Adrenal gland (tissue), 12 donors: ENCODE measurements around the gene PIP4K2B. TPM values are rescaled to one million over a fixed set of nuclear protein-coding genes. Genes with fewer than 3 reads are reported as not detected.
A peak's percentile ranks its signal among the peaks of the same experiment; 100 is the strongest.

Experiments used
- DNase-seq, 7 donors: peaks; one replicate each; pipeline ENCODE4 v3.0.0-alpha.2; 2019 to 2020
- H3K27ac ChIP-seq, 5 donors: fragments of 200-600 bp; sonication (generic) in 4 of 5; 1 replicate in 3 of 5; 2 replicates in 2 of 5; pipeline versions ENCODE4 v1.5.1 to v1.8.0; 2016 to 2020; ENCODE audit warnings: mild to moderate bottlenecking in 1 of 5
- H3K27me3 ChIP-seq: fragments of 200-600 bp; 2 replicates; pipeline ENCODE4 v1.8.0; 2021
- H3K36me3 ChIP-seq, 2 donors: fragments of 200-600 bp; replicated peaks in 1 of 2; 1 replicate in 1 of 2; 2 replicates in 1 of 2; pipeline versions ENCODE4 v1.5.1 to v1.8.0; 2018 to 2022
- H3K4me1 ChIP-seq, 2 donors: fragments of 200-600 bp; replicated peaks in 1 of 2; 1 replicate in 1 of 2; 2 replicates in 1 of 2; pipeline versions ENCODE4 v1.5.1 to v1.8.0; 2018 to 2021
- H3K4me3 ChIP-seq, 4 donors: fragments of 200-600 bp; sonication (generic) in 3 of 4; one replicate each; pipeline ENCODE4 v1.5.1; 2016 to 2018
- H3K9me3 ChIP-seq, 3 donors: fragments of 200-600 bp; sonication (generic) in 1 of 3; replicated peaks in 1 of 3; 1 replicate in 2 of 3; 2 replicates in 1 of 3; pipeline versions ENCODE4 v1.5.1 to v1.8.0; 2016 to 2021
- POLR2A ChIP-seq, 2 donors: fragments of 450-650 bp; IDR thresholded peaks; one replicate each; pipeline ENCODE4 v1.6.1; 2017; ENCODE audit warnings: antibody characterized with exemption in 2 of 2, mild to moderate bottlenecking in 2 of 2, moderate library complexity in 1 of 2
- WGBS, 4 donors: extraction: QIAGEN DNeasy Blood & Tissue Kit in 2 of 4; methylation state at CpG; one replicate each; pipeline versions ENCODE4 v1.1.5 to v1.1.7; 2013 to 2017; 5-methylcytosine and 5-hydroxymethylcytosine counted together
- intact Hi-C, 2 donors: fragments of 100-400 bp; cut with DNase I; formaldehyde crosslinking; loops; one replicate each; pipeline versions ENCODE4 v1.14.1 to v1.15.0; 2022 to 2023
- polyA plus RNA-seq, 3 donors: library from polyadenylated mRNA; stranded (reverse); fragments of 200-250 nt in 2 of 3; fragments of 350-450 nt in 1 of 3; fragmentation: Illumina TruSeq in 1 of 3; extraction: RNeasy Lipid Tissue Mini Kit (QIAGEN cat#74804) in 1 of 3; gene quantifications; one replicate each; pipeline ENCODE4 v1.2.3, GENCODE V29; 2013 to 2014
- total RNA-seq, 9 donors: library from RNA; depleted of rRNA in 4 of 9; stranded (reverse); fragments of >200 nt in 4 of 9; fragments of 120-200 nt in 1 of 9; fragmentation: NEBNext Ultra II Directional in 1 of 9; extraction: Animal tissue kit (Norgen Biotek cat#: 25700) in 1 of 9; gene quantifications; one replicate each; pipeline versions ENCODE4 v1.1.0 to v1.2.4, GENCODE V29; 2013 to 2023
- TF ChIP-seq, protein P1 (sequence below), 6 experiments: fragments of 450-650 bp in 4 of 6; fragments of 200-600 bp in 2 of 6; sonication (generic) in 1 of 6; IDR thresholded peaks; 1 replicate in 5 of 6; 2 replicates in 1 of 6; pipeline versions ENCODE4 v1.5.1 to v1.8.0; 2016 to 2021; ENCODE audit warnings: antibody characterized with exemption in 6 of 6, mild to moderate bottlenecking in 2 of 6, moderate library complexity in 1 of 6
- donor health status: healthy with polysubstance abuse.
- donor health status: Bipolar disorder and iron deficiency.
- donor health status: DM: yes; HTN: yes; CAD: no.
- donor health status: DM: no; HTN: no; CAD: no.
- donor health status: DM: no; HTN: no; CAD: no.
- donor health status: DM: yes; HTN: yes; CAD: no.

The PIP4K2B gene
- total and polyA plus RNA-seq, 12 donors, result 30.0 to 92.4 (median 55.3) TPM

DNA sequence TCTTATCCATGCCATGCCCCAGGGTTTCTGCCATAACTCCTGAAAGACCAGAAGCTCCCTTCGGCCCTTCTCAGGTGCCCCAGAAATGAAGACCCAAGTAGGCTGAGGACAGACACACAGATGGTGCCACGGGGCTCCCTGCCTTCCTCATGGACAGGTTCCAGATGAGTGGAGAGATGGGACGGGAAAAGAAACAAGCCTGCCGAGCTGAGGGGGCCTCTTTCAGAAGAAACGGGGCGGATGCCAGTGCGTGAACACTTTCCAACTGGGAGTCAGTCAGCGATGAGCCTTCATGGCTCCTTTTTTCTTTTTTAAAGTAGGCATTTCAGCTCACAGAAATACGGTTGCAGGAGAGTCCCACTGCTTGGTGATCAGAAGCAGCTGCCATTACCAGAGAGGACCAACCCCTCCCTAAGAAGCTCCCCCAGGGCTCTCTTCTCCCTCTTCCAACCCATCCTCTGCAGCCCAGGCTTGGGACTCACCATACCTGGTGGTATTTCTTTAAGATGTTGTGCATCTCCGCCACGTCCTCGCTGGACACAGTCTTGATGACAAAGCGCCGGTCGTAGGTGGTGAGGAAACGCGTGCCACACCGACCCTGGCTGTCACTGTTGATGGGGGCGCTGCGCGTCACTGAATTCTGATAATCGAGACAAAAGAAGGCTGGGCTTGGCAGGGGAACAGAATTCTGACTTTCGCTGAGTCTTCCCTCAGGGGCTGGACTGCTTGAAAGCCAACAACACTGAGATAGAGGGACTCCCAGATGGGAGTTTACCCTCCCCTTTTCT is 19.2 kb downstream of the PIP4K2B start:
- intact Hi-C loops, result no loop called here
- Histone ChIP-seq H3K4me3 (no peak overlapping the region), H3K36me3 (peaks cover 0 to 98% of the 10 kb centered on the region in 2 donors), H3K27me3 (no peaks in the 10 kb centered on the region), H3K9me3 (no peaks in the 10 kb centered on the region), H3K27ac (no peak overlapping the region), H3K4me1 (no peaks in the 10 kb centered on the region)
- TF ChIP-seq, protein P1, sequence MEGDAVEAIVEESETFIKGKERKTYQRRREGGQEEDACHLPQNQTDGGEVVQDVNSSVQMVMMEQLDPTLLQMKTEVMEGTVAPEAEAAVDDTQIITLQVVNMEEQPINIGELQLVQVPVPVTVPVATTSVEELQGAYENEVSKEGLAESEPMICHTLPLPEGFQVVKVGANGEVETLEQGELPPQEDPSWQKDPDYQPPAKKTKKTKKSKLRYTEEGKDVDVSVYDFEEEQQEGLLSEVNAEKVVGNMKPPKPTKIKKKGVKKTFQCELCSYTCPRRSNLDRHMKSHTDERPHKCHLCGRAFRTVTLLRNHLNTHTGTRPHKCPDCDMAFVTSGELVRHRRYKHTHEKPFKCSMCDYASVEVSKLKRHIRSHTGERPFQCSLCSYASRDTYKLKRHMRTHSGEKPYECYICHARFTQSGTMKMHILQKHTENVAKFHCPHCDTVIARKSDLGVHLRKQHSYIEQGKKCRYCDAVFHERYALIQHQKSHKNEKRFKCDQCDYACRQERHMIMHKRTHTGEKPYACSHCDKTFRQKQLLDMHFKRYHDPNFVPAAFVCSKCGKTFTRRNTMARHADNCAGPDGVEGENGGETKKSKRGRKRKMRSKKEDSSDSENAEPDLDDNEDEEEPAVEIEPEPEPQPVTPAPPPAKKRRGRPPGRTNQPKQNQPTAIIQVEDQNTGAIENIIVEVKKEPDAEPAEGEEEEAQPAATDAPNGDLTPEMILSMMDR (IDR thresholded peaks at IDR 0.05), result no peak
- no peak for TF ChIP-seq POLR2A (IDR thresholded peaks at IDR 0.05)
- WGBS, 4 donors, result 89 to 92% (median 89%) methylated on average over 23 of the region's 23 CpGs
- DNase-seq, result no peak

DNA sequence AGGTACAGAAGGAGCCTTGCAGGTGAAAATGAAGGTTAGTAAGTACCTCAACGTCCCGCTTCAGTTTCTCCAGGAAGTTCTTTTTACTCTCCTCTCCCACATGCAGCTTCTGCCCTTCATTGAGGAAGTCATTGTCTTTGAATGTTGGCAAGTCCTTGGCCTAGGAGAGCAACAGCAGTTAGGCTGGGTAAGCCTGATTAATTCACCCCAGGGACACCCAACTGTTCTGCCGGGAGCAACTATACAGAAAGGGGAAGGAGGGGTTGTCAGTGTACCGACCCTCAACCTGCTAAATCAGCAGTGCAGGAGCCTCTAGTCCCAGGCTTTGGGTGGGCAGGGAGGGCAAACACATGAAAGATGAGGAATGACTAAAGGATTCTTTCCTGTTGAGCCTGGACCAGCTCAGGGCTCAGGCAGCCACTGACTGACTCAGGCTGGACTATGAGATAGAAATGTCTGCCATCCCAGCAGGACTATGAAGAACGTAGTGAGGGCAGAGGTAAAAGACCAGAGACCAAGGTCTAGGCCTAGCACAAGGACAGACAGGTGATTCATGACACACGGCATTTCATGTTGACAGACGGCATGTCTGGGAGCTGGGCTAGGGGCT is 21.6 kb downstream of the PIP4K2B start:
- Histone ChIP-seq H3K4me3 (no peak overlapping the region), H3K27me3 (no peaks in the 10 kb centered on the region), H3K4me1 (no peaks in the 10 kb centered on the region), H3K9me3 (no peaks in the 10 kb centered on the region), H3K27ac (no peak overlapping the region), H3K36me3 (peaks cover 0 to 100% of the 10 kb centered on the region in 2 donors)
- TF ChIP-seq, protein P1 (IDR thresholded peaks at IDR 0.05), result no peak
- no peak for TF ChIP-seq POLR2A (IDR thresholded peaks at IDR 0.05)
- WGBS, 4 donors, result 57 to 63% (median 62%) methylated on average over 7 of the region's 7 CpGs
- DNase-seq, result no peak
- intact Hi-C loops, result no loop called here

DNA sequence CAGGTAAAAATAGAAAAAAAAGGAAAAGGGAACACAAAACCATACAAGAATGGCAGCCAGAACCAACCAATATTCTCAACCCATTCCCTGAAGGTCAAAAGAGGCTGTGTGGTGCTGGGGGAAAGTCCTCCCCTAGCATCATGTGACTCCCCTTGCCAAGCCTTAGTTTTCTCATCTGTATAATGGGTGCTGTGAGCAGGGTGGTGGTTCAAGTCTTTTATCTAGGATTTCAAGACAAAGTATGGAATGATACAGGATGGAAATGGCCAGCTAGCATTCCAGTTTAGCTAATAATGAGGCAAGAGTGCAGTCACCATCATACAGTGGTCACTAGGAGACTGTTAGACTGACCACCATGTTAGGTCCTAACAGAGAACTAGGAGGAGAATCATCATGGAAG is 26.1 kb downstream of the PIP4K2B start:
- H3K4me3 ChIP-seq, result no peak overlapping the region
- no peaks in the 10 kb centered on the region for H3K9me3 ChIP-seq
- H3K27ac ChIP-seq, result no peak overlapping the region
- peaks cover 0 to 86% of the 10 kb centered on the region in 2 donors for H3K36me3 ChIP-seq
- intact Hi-C loops, result no loop called here
- TF ChIP-seq, protein P1 (IDR thresholded peaks at IDR 0.05), result no peak
- no peak for TF ChIP-seq POLR2A (IDR thresholded peaks at IDR 0.05)
- no peak for DNase-seq
- H3K27me3 ChIP-seq, result no peaks in the 10 kb centered on the region
- H3K4me1 ChIP-seq, result peaks cover 0 to 7% of the 10 kb centered on the region in 2 donors

DNA sequence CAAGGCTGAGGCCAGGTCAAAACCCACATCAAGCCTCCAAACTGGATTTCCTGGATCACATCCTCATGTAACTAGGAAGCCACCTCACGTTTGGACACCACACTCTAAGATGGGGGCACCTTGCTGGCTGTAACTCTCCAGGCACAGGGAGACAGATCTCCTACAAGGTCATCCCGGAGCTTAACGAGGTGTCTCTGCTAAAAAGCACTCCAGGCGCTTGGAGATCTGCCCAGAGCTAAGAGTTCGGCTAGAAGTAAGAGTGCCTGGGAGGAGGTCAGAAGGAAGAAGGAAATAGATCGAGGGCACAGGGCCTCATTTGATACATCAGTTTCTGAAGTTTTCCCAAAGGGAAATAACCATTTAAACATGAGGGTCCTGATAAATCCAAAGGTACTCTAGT is 30.9 kb downstream of the PIP4K2B start:
- no peaks in the 10 kb centered on the region for H3K9me3 ChIP-seq
- intact Hi-C loops, result no loop called here
- TF ChIP-seq, protein P1 (IDR thresholded peaks at IDR 0.05), result no peak
- TF ChIP-seq POLR2A (IDR thresholded peaks at IDR 0.05), result no peak
- 14 to 42% (median 37%) methylated on average over 4 to 6 of the region's 6 CpGs for WGBS, 4 donors
- peak in 6 of 7 donors; percentile 45 to 75 (median 62) for DNase-seq
- peaks cover 0 to 71% of the 10 kb centered on the region in 2 donors for H3K36me3 ChIP-seq
- no peaks in the 10 kb centered on the region for H3K27me3 ChIP-seq
- no peak overlapping the region for H3K4me3 ChIP-seq
- H3K4me1 ChIP-seq, result peaks cover 21 to 26% of the 10 kb centered on the region in 2 donors
- peak overlapping the region in 4 of 5 donors; percentile 6 to 63 (median 42) for H3K27ac ChIP-seq
